Cardiac muscle cell (in vitro differentiated cells and primary cell): Measurements from ENCODE around the gene KANSL1. TPM values are rescaled to one million over a fixed set of nuclear protein-coding genes. Genes with fewer than 3 reads are reported as not detected.
A peak's percentile ranks its signal among the peaks of the same experiment; 100 is the strongest.

Experiments
- DNase-seq, 2 donors: peaks; one replicate each; pipeline versions ENCODE4 v3.0.0 to v3.0.0-alpha.2; 2010 to 2017; ENCODE audit warnings: low read depth in 1 of 2, low spot score in 1 of 2
- H3K27ac ChIP-seq: fragments of 200-600 bp; sonication (generic); 2 replicates; pipeline ENCODE4 v1.5.1; 2016
- H3K27me3 ChIP-seq: fragments of 200-600 bp; sonication (generic); 2 replicates; pipeline ENCODE4 v1.6.0; 2016; ENCODE audit warnings: control low read depth
- H3K36me3 ChIP-seq: fragments of 200-600 bp; sonication (generic); 2 replicates; pipeline ENCODE4 v1.5.1; 2016; ENCODE audit warnings: control low read depth
- H3K4me1 ChIP-seq: fragments of 200-600 bp; sonication (generic); 2 replicates; pipeline ENCODE4 v1.8.1; 2017; ENCODE audit warnings: low read depth, mild to moderate bottlenecking, mixed run types
- H3K4me3 ChIP-seq: fragments of 200-600 bp; sonication (generic); 2 replicates; pipeline ENCODE4 v1.5.1; 2016; ENCODE audit warnings: mild to moderate bottlenecking
- H3K9me3 ChIP-seq: fragments of 200-600 bp; sonication (generic); 2 replicates; pipeline ENCODE4 v1.5.1; 2017; ENCODE audit warnings: low read depth, mild to moderate bottlenecking, control low read depth
- polyA plus RNA-seq: library from polyadenylated mRNA; unstranded; fragments of >200 nt; fragmentation: Nextera tagmentation; extraction: Ambion mirVana; gene quantifications from 2 replicates; pipeline ENCODE4 v1.2.1, GENCODE V29; 2016
- total RNA-seq: library from RNA; depleted of rRNA; stranded (reverse); fragments of >200 nt; gene quantifications from 2 replicates; pipeline ENCODE4 v1.2.3, GENCODE V29; 2016
- TF ChIP-seq, protein P1 (sequence below): IDR thresholded peaks from 2 replicates; pipeline ENCODE4 v1.5.1; 2012; ENCODE audit warnings: low read depth, mild to moderate bottlenecking, low read length

KANSL1 gene
- total and polyA plus RNA-seq, 2 experiments from 2014 or later: 52.6 to 109 TPM

DNA sequence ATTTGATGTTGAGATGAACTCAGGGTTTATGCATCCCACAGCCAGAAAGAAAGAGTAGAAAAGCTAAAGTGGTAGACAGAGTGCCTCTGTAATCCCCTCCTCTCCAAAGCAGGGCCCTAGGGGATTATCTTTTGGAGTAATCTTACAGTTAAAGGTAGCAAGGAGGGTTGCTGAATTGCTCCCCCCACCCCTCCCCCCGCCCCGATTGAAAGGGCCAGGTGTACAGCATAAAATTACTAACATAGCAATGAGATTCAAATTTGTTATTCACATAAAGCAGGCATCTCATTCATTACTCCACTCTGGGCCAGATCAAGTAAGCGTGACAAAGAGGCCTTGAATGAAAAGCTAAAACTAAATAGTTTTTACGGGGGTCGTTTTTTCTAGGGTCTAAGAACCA is 121.4 kb downstream of the KANSL1 start:
- Histone ChIP-seq H3K36me3 (peaks cover 3% of the 10 kb centered on the region), H3K27ac (peak overlapping the region; percentile 53), H3K27me3 (no peaks in the 10 kb centered on the region), H3K4me1 (peaks cover 21% of the 10 kb centered on the region), H3K9me3 (no peaks in the 10 kb centered on the region), H3K4me3 (no peak overlapping the region)
- TF ChIP-seq, protein P1, sequence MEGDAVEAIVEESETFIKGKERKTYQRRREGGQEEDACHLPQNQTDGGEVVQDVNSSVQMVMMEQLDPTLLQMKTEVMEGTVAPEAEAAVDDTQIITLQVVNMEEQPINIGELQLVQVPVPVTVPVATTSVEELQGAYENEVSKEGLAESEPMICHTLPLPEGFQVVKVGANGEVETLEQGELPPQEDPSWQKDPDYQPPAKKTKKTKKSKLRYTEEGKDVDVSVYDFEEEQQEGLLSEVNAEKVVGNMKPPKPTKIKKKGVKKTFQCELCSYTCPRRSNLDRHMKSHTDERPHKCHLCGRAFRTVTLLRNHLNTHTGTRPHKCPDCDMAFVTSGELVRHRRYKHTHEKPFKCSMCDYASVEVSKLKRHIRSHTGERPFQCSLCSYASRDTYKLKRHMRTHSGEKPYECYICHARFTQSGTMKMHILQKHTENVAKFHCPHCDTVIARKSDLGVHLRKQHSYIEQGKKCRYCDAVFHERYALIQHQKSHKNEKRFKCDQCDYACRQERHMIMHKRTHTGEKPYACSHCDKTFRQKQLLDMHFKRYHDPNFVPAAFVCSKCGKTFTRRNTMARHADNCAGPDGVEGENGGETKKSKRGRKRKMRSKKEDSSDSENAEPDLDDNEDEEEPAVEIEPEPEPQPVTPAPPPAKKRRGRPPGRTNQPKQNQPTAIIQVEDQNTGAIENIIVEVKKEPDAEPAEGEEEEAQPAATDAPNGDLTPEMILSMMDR: no peak
- DNase-seq: no peak

GRCh38 chr17:46064460-46064859 is 128.8 kb downstream of the KANSL1 start:
- Histone ChIP-seq H3K4me1 (no peaks in the 10 kb centered on the region), H3K9me3 (no peaks in the 10 kb centered on the region), H3K36me3 (peaks cover 27% of the 10 kb centered on the region), H3K27ac (peak overlapping the region; percentile 56), H3K27me3 (no peaks in the 10 kb centered on the region), H3K4me3 (no peak overlapping the region)
- TF ChIP-seq, protein P1: no peak
- no peak for DNase-seq

DNA sequence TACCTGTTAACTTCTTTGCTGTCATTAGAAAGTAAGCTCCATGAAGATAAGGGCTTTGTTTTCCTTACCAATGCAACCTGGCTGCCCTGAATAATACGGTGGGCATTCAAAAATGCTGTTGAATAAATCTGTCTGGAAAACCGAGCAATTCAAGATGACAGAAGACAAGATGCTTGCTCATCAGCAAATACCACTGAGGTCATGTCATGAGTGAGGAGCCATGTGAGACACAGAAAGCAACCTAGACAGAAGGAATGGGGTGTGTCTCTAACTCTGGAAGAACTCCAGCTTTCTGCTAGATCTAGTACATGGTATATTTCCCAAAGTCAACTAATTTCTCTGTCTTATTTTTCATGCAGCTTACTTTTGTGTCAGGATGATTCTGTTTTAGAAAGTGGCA is 130.0 kb downstream of the KANSL1 start:
- H3K4me1 ChIP-seq: no peaks in the 10 kb centered on the region
- peak overlapping the region; percentile 28 for H3K27ac ChIP-seq
- H3K27me3 ChIP-seq: no peaks in the 10 kb centered on the region
- no peaks in the 10 kb centered on the region for H3K9me3 ChIP-seq
- H3K4me3 ChIP-seq: no peak overlapping the region
- TF ChIP-seq, protein P1: no peak
- peaks cover 27% of the 10 kb centered on the region for H3K36me3 ChIP-seq
- peak in 1 of 2 donors; percentile 48 for DNase-seq

- TF ChIP-seq, protein P1: peak; percentile 28
- Histone ChIP-seq H3K27me3 (no peaks in the 10 kb centered on the region), H3K4me1 (no peaks in the 10 kb centered on the region), H3K36me3 (peaks cover 20% of the 10 kb centered on the region), H3K27ac (no peak overlapping the region), H3K4me3 (no peak overlapping the region), H3K9me3 (no peaks in the 10 kb centered on the region)
- peak in 1 of 2 donors; percentile 44 for DNase-seq
Measured at GRCh38 chr17:46061435-46061834, 131.8 kb downstream of the KANSL1 start.

DNA sequence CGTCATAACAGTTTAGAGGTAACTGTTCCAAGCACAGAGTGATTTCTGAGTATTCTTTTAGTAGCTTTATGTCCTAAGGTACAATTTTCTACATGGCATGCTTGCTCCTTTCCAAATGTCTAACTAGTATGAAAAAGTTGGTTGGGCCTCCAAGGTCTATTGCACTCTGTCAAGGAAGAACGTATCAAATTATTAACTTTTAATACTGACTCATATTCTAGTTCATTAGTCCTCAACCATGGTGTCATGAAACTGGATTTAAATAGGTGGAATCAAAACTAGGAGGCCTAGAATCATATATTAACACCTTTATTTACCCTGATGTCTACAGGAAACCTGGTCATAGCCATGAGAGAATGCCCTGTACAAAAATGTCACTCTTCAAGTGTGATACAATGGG is 132.8 kb downstream of the KANSL1 start:
- Histone ChIP-seq H3K4me3 (no peak overlapping the region), H3K9me3 (no peaks in the 10 kb centered on the region), H3K4me1 (no peaks in the 10 kb centered on the region), H3K27ac (no peak overlapping the region), H3K27me3 (no peaks in the 10 kb centered on the region), H3K36me3 (peaks cover 12% of the 10 kb centered on the region)
- TF ChIP-seq, protein P1: no peak
- no peak for DNase-seq

DNA sequence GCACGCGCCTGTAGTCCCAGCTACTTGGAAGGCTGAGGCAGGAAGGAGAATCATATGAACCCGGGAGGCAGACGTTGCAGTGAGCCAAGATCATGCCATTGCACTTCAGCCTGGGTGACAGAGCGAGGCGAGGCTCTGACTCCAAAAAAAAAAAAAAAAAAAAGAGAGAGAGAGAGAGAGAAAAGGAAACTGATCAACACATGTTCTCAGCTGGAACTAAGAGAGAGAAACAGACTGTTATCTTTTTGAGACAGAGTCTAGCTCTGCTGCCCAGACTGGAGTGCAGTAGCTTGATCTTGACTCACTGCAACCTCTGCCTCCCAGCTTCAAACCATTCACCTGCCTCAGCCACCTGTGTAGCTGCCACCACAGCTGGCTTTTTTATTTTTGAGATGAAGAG is 133.7 kb downstream of the KANSL1 start:
- peaks cover 8% of the 10 kb centered on the region for H3K36me3 ChIP-seq
- no peaks in the 10 kb centered on the region for H3K9me3 ChIP-seq
- no peak for DNase-seq
- no peaks in the 10 kb centered on the region for H3K4me1 ChIP-seq
- H3K27me3 ChIP-seq: no peaks in the 10 kb centered on the region
- no peak overlapping the region for H3K27ac ChIP-seq
- TF ChIP-seq, protein P1: no peak
- no peak overlapping the region for H3K4me3 ChIP-seq
